H1 (cell line): ENCODE measurements around the gene CDC5L. TPM values are rescaled to one million over a fixed set of nuclear protein-coding genes. Genes with fewer than 3 reads are reported as not detected.

Source experiments
- FOSL1 ChIP-seq: IDR thresholded peaks from 2 replicates; pipeline ENCODE4 v1.6.1; 2011; ENCODE audit warnings: mild to moderate bottlenecking, low read depth, low read length, moderate library complexity; ENCODE audit not compliant: insufficient read depth
- HDAC2 ChIP-seq, 2 experiments: fragments of 300-600 bp in 1 of 2; sonication (generic) in 1 of 2; IDR thresholded peaks; 2 replicates each; pipeline ENCODE4 v1.6.1; 2011 to 2012; ENCODE audit warnings: low read depth in 2 of 2, low read length in 2 of 2, mild to moderate bottlenecking in 2 of 2, moderate library complexity in 2 of 2, borderline replicate concordance in 1 of 2, inconsistent platforms in 1 of 2
- MAFK ChIP-seq: IDR thresholded peaks from 2 replicates; pipeline ENCODE4 v1.6.1; 2012; ENCODE audit warnings: low read depth, mild to moderate bottlenecking, improper control_type of control experiment, low read length
- SIRT6 ChIP-seq: IDR thresholded peaks from one replicate; pipeline ENCODE4 v1.7.1; 2012; ENCODE audit warnings: low read length, inconsistent platforms
- polyA plus RNA-seq, 7 experiments: library from polyadenylated mRNA; depleted of rRNA in 3 of 7; stranded (reverse) in 5 of 7; unstranded in 2 of 7; fragments of >200 nt in 5 of 7; fragments of 200-250 nt in 2 of 7; gene quantifications; 1 replicate in 5 of 7; 2 replicates in 1 of 7; 4 replicates in 1 of 7; pipeline versions ENCODE4 v1.2.1 to v1.2.3, GENCODE V29; 2011 to 2013; ENCODE audit warnings: missing spikeins in 2 of 7, mixed read lengths in 2 of 7
- total RNA-seq: library from RNA; stranded (reverse); fragmentation: NEBNext Ultra II Directional; extraction: Animal tissue kit (Norgen Biotek cat#: 25700); gene quantifications from 2 replicates; pipeline ENCODE4 v1.2.1, GENCODE V29; 2021

Gene CDC5L
- total and polyA plus RNA-seq, 2 of the 8 experiments (the other 6 are each of a cell fraction or from before 2014, with no cell fraction given): 8.4 to 32.8 TPM

GRCh38 chr6:44356487-44356886, 31.0 kb upstream of the CDC5L start (continued):
- TF ChIP-seq HDAC2 (IDR thresholded peaks at IDR 0.05; ENCODE audit: borderline replicate concordance in 1 of 2, low read depth in 2 of 2, low read length in 2 of 2) (no peak), SIRT6 (no peak), MAFK (no peak), FOSL1 (no peak)
- TF ChIP-seq, all 59 proteins: peak for 0
